ENCODE measurements around the gene P2RY11.

The P2RY11 gene

GRCh38 chr19:10113964-10114650, 2.6 kb downstream of the P2RY11 start:
- no peak for DNase-seq (ENCODE audit: low spot score)

GRCh38 chr19:10114651-10115391, 3.3 kb downstream of the P2RY11 start:
- peak; percentile 34 for DNase-seq (ENCODE audit: low spot score)

GRCh38 chr19:10115392-10116084, 4.0 kb downstream of the P2RY11 start:
- no peak for DNase-seq (ENCODE audit: low spot score)

GRCh38 chr19:10116085-10116865, 4.8 kb downstream of the P2RY11 start:
- DNase-seq (ENCODE audit: low spot score), result no peak

- DNase-seq (ENCODE audit: low spot score), result no peak
These were observed 5.5 kb downstream of the P2RY11 start for GRCh38 chr19:10116866-10117616.

- DNase-seq (ENCODE audit: low spot score), result peak; percentile 81
These were observed 7.5 kb downstream of the P2RY11 start for GRCh38 chr19:10118960-10119359.

GRCh38 chr19:10120538-10121189, 9.2 kb downstream of the P2RY11 start:
- DNase-seq (ENCODE audit: low spot score), result peak; percentile 85

- no peak for DNase-seq (ENCODE audit: low spot score)
These were observed 10.6 kb downstream of the P2RY11 start for GRCh38 chr19:10122045-10122444.

GRCh38 chr19:10124429-10124828, 12.9 kb downstream of the P2RY11 start:
- DNase-seq (ENCODE audit: low spot score), result no peak

- no peak for DNase-seq (ENCODE audit: low spot score)
These were observed 14.7 kb downstream of the P2RY11 start for GRCh38 chr19:10126213-10126639.

- DNase-seq (ENCODE audit: low spot score), result no peak
These were observed 21.4 kb downstream of the P2RY11 start for GRCh38 chr19:10132905-10133304.

- no peak for DNase-seq (ENCODE audit: low spot score)
These were observed 22.1 kb downstream of the P2RY11 start for GRCh38 chr19:10133596-10133995.

GRCh38 chr19:10134040-10134439, 22.5 kb downstream of the P2RY11 start:
- DNase-seq (ENCODE audit: low spot score), result no peak

GRCh38 chr19:10135551-10136334, 24.2 kb downstream of the P2RY11 start:
- DNase-seq (ENCODE audit: low spot score), result no peak

- no peak for DNase-seq (ENCODE audit: low spot score)
These were observed 25.4 kb downstream of the P2RY11 start for GRCh38 chr19:10136936-10137335.

- DNase-seq (ENCODE audit: low spot score), result no peak
These were observed 26.5 kb downstream of the P2RY11 start for GRCh38 chr19:10137751-10138682.

- no peak for DNase-seq (ENCODE audit: low spot score)
These were observed 27.6 kb downstream of the P2RY11 start for GRCh38 chr19:10138879-10139795.

- DNase-seq (ENCODE audit: low spot score), result no peak
These were observed 28.5 kb downstream of the P2RY11 start for GRCh38 chr19:10139952-10140351.

Data from RKO (cell line).